Upper lobe of left lung (tissue), 6 donors: Measurements from ENCODE around the gene SUGT1. TPM values are rescaled to one million over a fixed set of nuclear protein-coding genes. Genes with fewer than 3 reads are reported as not detected.

Source experiments
- ATAC-seq, 2 donors: fragments of 200-7000 bp; cut with Tn5 transposase; one replicate each; pipeline ENCODE4 v1.9.1; 2022; ENCODE audit warnings: mild to moderate bottlenecking in 2 of 2, moderate library complexity in 2 of 2; ENCODE audit not compliant: low FRiP score in 2 of 2
- DNase-seq, 2 donors: peaks; one replicate each; pipeline ENCODE4 v3.0.0-alpha.2; 2019 to 2020
- H3K27ac ChIP-seq, 4 donors: fragments of 200-600 bp; sonication (generic); one replicate each; pipeline ENCODE4 v1.5.1; 2016 to 2019
- H3K27me3 ChIP-seq, 4 donors: fragments of 200-600 bp; sonication (generic); one replicate each; pipeline ENCODE4 v1.5.1; 2017 to 2019
- H3K36me3 ChIP-seq, 4 donors: fragments of 200-600 bp; sonication (generic); one replicate each; pipeline ENCODE4 v1.5.1; 2016 to 2019
- H3K4me1 ChIP-seq, 4 donors: fragments of 200-600 bp; sonication (generic); one replicate each; pipeline ENCODE4 v1.5.1; 2018 to 2019
- H3K4me3 ChIP-seq, 4 donors: fragments of 200-600 bp; sonication (generic); one replicate each; pipeline ENCODE4 v1.5.1; 2017 to 2019; ENCODE audit warnings: mild to moderate bottlenecking in 2 of 4, moderate library complexity in 1 of 4
- H3K9me3 ChIP-seq, 4 donors: fragments of 200-600 bp; sonication (generic); one replicate each; pipeline ENCODE4 v1.5.1; 2018 to 2019
- CTCF ChIP-seq, 6 experiments: fragments of 450-650 bp in 4 of 6; fragments of 200-600 bp in 2 of 6; sonication (generic) in 2 of 6; IDR thresholded peaks; one replicate each; pipeline ENCODE4 v1.5.1; 2016 to 2019; ENCODE audit warnings: antibody characterized with exemption in 6 of 6
- EP300 ChIP-seq, 4 donors: sonication (generic); formaldehyde crosslinking; IDR thresholded peaks; one replicate each; pipeline ENCODE4 v1.5.1; 2017; ENCODE audit warnings: antibody characterized with exemption in 4 of 4, control low read depth in 2 of 4
- POLR2A ChIP-seq, 4 donors: fragments of 450-650 bp; IDR thresholded peaks; one replicate each; pipeline ENCODE4 v1.5.1; 2016 to 2017; ENCODE audit warnings: antibody characterized with exemption in 4 of 4, mild to moderate bottlenecking in 2 of 4
- POLR2AphosphoS5 ChIP-seq, 2 donors: sonication (generic); formaldehyde crosslinking; IDR thresholded peaks; one replicate each; pipeline ENCODE4 v1.5.1; 2017; ENCODE audit warnings: antibody characterized with exemption in 2 of 2
- whole genome bisulfite sequencing, 2 donors: methylation state at CpG; one replicate each; pipeline ENCODE4 v1.1.5; 2017 to 2018; 5-methylcytosine and 5-hydroxymethylcytosine counted together
- total RNA-seq, 6 donors: library from RNA; depleted of rRNA in 4 of 6; stranded (reverse); fragments of >200 nt in 4 of 6; gene quantifications; one replicate each; pipeline versions ENCODE4 v1.1.0 to v1.2.1, GENCODE V29; 2016 to 2021
- donor health status: DM: no; HTN: no; CAD: no; lungs with moderate emphysema.
- donor health status: DM: no; HTN: yes; CAD: no; lungs with severe emphysema.

Gene SUGT1
- total RNA-seq, 6 donors from 2014 or later: 19.9 to 43.7 (median 28.0) TPM

GRCh38 chr13:52734075-52734623 is 81.5 kb downstream of the SUGT1 start:
- Histone ChIP-seq H3K27ac (no peak overlapping the region), H3K9me3 (no peaks in the 10 kb centered on the region), H3K27me3 (peaks cover 0 to 12% (median 4%) of the 10 kb centered on the region in 4 donors), H3K36me3 (no peaks in the 10 kb centered on the region), H3K4me3 (no peak overlapping the region), H3K4me1 (peaks cover 4 to 9% (median 8%) of the 10 kb centered on the region in 4 donors)
- WGBS, 2 donors: 83% methylated on average over 4 of the region's 4 CpGs
- TF ChIP-seq CTCF (IDR thresholded peaks at IDR 0.05) (no peak), POLR2AphosphoS5 (IDR thresholded peaks at IDR 0.05) (no peak), POLR2A (IDR thresholded peaks at IDR 0.05) (no peak), EP300 (IDR thresholded peaks at IDR 0.05) (no peak)
- no peak for ATAC-seq
- DNase-seq: no peak

GRCh38 chr13:52736891-52737290 is 84.3 kb downstream of the SUGT1 start:
- WGBS, 2 donors: 89% methylated on average over 2 of the region's 2 CpGs
- Histone ChIP-seq H3K36me3 (no peaks in the 10 kb centered on the region), H3K27ac (no peak overlapping the region), H3K4me1 (peaks cover 8 to 16% (median 13%) of the 10 kb centered on the region in 4 donors), H3K27me3 (peaks cover 0 to 21% (median 9%) of the 10 kb centered on the region in 4 donors), H3K9me3 (no peaks in the 10 kb centered on the region), H3K4me3 (no peak overlapping the region)
- TF ChIP-seq CTCF (IDR thresholded peaks at IDR 0.05): no peak
- no peak for TF ChIP-seq EP300 (IDR thresholded peaks at IDR 0.05)
- TF ChIP-seq POLR2AphosphoS5 (IDR thresholded peaks at IDR 0.05): no peak
- TF ChIP-seq POLR2A (IDR thresholded peaks at IDR 0.05): no peak
- no peak for ATAC-seq
- no peak for DNase-seq

- no peaks in the 10 kb centered on the region for H3K36me3 ChIP-seq
- no peak for DNase-seq
- H3K4me3 ChIP-seq: no peak overlapping the region
- no peaks in the 10 kb centered on the region for H3K9me3 ChIP-seq
- TF ChIP-seq POLR2A (IDR thresholded peaks at IDR 0.05) (no peak), EP300 (IDR thresholded peaks at IDR 0.05) (no peak), POLR2AphosphoS5 (IDR thresholded peaks at IDR 0.05) (no peak), CTCF (IDR thresholded peaks at IDR 0.05) (no peak)
- H3K27me3 ChIP-seq: peaks cover 0 to 21% (median 9%) of the 10 kb centered on the region in 4 donors
- no peak overlapping the region for H3K27ac ChIP-seq
- no peak for ATAC-seq
- H3K4me1 ChIP-seq: peaks cover 8 to 16% (median 13%) of the 10 kb centered on the region in 4 donors
Measured at GRCh38 chr13:52737451-52737850, 84.8 kb downstream of the SUGT1 start.

GRCh38 chr13:52737965-52738364 is 85.3 kb downstream of the SUGT1 start:
- Histone ChIP-seq H3K4me3 (no peak overlapping the region), H3K27ac (no peak overlapping the region), H3K36me3 (no peaks in the 10 kb centered on the region), H3K27me3 (peaks cover 0 to 21% (median 9%) of the 10 kb centered on the region in 4 donors), H3K4me1 (peaks cover 8 to 16% (median 13%) of the 10 kb centered on the region in 4 donors), H3K9me3 (no peaks in the 10 kb centered on the region)
- DNase-seq (no peak), ATAC-seq (no peak)
- TF ChIP-seq EP300 (IDR thresholded peaks at IDR 0.05) (no peak), CTCF (IDR thresholded peaks at IDR 0.05) (no peak), POLR2AphosphoS5 (IDR thresholded peaks at IDR 0.05) (no peak), POLR2A (IDR thresholded peaks at IDR 0.05) (no peak)
- WGBS, 2 donors: 63 to 68% methylated on average over 4 of the region's 4 CpGs
